ENCODE results near the gene PARS2.

The PARS2 gene

GRCh38 chr1:54774820-54775498 lies 10.6 kb upstream of the PARS2 start:
- DNase-seq (ENCODE audit: low read depth) = no peak

GRCh38 chr1:54772951-54773350 lies 8.6 kb upstream of the PARS2 start:
- DNase-seq (ENCODE audit: low read depth) = no peak

GRCh38 chr1:54768093-54768492 lies 3.8 kb upstream of the PARS2 start:
- DNase-seq (ENCODE audit: low read depth) = no peak

GRCh38 chr1:54767526-54767925 lies 3.2 kb upstream of the PARS2 start:
- no peak for DNase-seq (ENCODE audit: low read depth)

GRCh38 chr1:54766726-54767125 lies 2.4 kb upstream of the PARS2 start:
- DNase-seq (ENCODE audit: low read depth) = no peak

- DNase-seq (ENCODE audit: low read depth) = no peak
Measured at GRCh38 chr1:54764922-54765561, 719 bp upstream of the PARS2 start.

DNA sequence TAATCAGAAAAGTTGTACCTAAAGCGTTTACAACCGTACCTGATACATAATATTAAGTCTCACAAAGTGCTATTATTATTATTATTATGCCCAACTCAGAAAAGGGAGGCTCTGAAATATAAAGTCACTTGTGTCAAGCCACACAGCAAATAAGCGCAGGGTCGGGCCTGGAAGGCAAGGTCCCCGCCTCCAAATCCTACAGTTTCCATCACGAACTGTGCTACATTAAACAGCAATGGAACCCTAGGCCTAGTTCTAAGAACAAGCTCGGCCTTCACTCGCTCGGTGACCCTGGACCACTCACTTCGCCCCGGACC lies 549 bp downstream of the PARS2 start:
- no peak for DNase-seq (ENCODE audit: low read depth)

DNA sequence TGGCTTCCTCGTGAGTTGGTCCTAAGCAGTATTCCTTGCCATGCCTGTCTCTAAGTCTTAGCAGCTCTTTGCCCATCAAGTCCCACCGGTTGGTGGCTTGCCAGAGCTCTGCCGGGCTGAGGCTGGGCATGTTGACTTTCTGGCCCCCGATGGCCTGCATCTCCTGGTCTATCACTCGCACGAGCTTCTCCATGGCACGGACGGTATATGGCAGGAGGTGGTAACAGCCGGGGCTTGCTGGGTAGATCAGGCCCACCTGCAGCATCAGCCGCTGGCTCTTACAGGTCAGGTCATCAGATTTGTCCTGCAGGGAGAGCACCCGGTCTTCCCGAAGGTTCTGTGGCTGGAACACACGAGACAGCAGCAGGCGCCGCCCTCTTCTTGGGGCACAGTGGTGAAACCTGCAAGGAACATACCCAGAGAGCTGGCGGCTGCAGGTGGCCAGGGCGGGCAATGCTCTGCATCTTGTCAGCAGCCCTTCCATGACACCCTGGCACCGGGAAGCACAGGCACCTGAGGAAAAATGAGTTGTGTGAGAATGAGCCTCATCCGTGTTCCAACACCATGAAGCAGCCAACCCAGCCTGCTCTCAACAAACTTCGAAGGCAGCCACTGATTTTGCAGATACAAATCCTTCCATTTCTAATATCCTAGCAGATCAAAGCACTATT lies 5.5 kb downstream of the PARS2 start:
- DNase-seq (ENCODE audit: low read depth) = no peak

- no peak for DNase-seq (ENCODE audit: low read depth)
Measured at GRCh38 chr1:54757833-54758232, 6.5 kb downstream of the PARS2 start.

DNA sequence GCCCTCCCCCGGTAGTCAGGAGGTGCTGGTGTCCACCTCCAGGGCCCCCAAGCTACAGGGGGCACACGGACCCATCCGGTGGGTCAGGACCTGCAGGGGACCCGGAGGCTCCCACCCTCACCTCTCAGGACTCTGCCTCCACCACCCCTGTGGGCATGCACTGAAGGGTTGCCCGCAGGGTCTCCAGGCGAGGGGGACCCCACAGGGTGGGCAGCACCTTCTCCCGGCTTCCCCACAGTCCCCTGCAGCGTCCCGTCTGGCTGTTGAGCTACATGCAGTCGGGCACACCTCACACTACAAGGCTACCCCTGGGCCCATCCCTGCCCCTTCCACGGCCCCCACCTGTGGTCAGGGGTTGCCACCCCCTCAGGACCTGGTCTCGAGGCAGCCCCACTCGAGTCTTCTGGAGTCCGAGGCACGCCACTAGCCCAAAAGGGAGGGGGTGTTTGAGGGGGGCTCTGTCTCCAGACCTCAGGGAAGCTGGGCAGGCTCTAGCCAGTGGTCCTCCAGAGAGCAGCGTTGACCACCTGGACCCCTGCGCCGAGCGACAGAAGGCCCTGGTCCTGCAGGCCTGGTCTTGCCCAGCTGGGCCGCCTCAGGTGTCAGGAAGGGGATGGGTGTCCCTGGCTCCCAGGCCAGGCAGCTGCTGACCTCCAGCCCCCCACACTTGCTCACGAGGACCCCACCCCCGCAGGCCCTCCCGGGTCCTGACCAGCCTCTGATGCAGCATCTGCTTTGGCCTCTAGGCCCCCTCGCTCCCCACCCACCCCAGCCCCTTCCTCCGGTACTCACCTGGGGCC lies 9.6 kb downstream of the PARS2 start:
- no peak for DNase-seq (ENCODE audit: low read depth)

DNA sequence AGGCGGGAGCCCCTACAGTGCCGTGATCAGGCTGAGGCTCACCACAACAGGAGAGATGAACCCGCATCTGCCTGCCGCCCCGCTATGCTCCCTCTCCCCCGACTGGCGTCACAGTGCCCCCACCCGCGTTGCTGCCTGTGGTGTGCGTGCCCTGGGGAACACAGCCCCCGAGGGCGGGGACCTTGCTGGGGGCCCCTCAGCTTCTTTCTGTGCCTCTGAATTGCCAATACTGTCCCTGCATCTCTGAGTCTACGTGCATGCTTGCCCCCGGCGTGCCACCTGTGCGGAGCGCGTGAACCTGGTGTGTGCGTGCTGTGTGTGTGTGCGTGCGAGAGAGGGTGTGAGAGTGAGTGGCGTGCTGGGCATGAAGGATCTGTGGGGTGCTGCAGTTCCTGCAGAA lies 10.3 kb downstream of the PARS2 start:
- no peak for DNase-seq (ENCODE audit: low read depth)

DNA sequence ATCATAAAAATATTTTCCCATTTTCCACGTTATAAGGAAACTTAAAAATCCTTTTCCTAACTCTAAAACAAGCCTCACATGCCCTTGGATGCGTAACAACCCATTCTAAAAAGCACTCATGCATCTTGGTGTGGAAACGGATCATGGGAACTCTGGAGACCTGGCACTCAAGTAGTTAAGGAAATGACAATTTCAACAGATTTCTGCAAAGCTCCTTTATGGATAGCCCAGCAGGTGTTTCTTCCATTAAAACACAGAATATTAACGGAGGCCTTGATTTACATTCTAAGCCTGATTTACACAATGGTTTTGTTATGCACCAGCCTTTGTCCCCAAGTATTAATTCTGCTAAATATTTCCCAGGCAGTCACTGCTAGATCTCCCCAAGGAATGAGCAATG lies 12.9 kb downstream of the PARS2 start:
- DNase-seq (ENCODE audit: low read depth) = no peak

DNA sequence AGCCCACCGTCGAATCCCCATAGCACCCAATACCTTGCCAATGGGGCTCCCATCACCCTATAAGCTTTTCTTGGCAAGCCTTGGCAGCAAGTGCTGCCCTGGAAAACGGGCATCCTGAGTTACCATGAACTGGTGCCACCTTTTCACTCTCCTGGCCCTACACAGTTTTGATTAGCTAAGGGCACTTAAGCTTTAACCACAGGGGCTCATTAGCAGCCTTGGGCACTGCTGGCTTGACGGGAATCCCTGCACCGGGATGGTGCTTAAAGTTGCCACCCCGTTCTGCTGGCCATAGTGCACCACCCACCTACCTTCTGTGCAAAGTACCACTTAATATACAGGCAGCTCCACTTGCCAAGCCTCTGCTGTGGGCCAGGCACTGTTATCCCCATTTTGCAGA lies 13.7 kb downstream of the PARS2 start:
- DNase-seq (ENCODE audit: low read depth) = no peak

DNA sequence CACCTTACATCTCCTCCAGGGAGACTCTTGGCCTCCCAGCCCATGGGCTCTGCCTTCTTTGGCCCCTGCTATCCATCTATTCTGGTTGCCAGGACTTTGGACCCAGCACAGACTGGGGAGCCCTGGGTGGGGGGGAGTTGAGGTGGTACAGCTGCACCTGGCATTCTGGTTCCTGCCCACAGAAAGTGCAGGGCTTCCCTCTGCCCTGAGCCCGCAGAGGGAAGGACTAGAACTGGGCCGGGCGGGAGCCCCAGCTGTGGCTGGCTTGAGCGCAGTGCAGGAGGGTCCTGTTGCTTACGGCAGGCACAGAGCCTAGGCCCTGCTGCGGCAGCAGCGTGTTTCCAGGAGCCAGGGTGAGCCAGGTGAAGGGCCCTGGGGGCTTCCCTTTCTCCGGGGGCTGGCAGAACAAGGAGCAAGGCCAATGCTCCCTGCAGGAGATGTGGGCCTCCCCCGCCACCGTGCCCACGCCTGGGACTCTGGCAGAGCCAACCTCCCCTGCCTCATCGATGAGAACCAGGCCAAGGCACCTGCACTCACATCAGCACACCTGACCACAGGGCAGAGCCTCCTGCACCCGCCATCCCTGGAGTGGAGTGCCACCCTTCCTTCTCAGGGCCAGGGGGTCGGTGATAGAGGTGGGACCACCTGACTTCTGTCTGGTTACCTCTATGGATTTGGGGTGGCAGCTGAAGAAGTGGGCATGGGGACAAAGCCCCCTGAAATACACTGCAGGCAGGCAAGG lies 16.1 kb downstream of the PARS2 start:
- no peak for DNase-seq (ENCODE audit: low read depth)

DNA sequence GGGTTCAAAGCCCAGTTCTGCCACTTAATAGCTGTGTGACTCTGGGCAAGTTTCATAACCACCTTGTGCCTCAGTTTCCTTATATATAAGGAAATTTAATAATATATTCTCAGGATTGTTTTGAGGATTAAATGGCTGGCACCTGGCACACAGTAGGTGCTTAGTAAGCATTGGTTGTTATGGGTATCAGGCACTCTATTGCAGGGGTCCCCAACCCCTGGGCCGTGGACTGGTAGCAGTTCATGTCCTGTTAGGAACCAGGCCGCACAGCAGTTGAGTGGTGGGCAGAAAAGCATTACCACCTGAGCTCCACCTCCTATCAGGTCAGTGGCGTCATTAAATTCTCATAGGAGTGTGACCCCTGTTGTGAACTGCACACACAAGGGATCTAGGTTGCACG lies 18.5 kb downstream of the PARS2 start:
- DNase-seq (ENCODE audit: low read depth) = no peak

- no peak for DNase-seq (ENCODE audit: low read depth)
Measured at GRCh38 chr1:54745274-54745673, 19.0 kb downstream of the PARS2 start.

- DNase-seq (ENCODE audit: low read depth) = no peak
Measured at GRCh38 chr1:54744696-54745095, 19.6 kb downstream of the PARS2 start.

GRCh38 chr1:54743416-54744226 lies 20.7 kb downstream of the PARS2 start:
- no peak for DNase-seq (ENCODE audit: low read depth)

- no peak for DNase-seq (ENCODE audit: low read depth)
Measured at GRCh38 chr1:54742282-54742681, 22.0 kb downstream of the PARS2 start.

DNA sequence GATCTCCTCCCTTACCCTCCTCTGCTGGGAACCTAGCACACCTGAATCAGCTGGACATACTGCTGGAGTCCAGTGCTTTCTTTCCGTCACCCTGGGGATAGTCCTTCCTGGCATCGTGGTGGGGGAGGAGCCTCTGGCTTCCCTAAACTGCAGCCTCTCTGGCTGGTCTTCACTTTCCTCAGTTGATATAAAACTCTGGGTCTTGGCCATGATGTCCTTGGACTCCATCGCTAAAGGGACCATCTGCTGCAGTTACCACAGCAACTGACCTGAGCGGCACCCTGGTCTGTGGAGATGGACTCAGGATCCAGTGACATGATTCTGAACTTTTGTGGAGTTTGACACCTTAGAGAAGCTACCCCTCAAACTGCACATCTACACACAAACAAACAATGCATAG lies 22.8 kb downstream of the PARS2 start:
- DNase-seq (ENCODE audit: low read depth) = no peak

GRCh38 chr1:54738244-54738643 lies 26.1 kb downstream of the PARS2 start:
- DNase-seq (ENCODE audit: low read depth) = no peak

Measured in T-helper 22 cell (primary cell).